ENCODE measurements around the gene ACVRL1. TPM values are rescaled to one million over a fixed set of nuclear protein-coding genes. Genes with fewer than 3 reads are reported as not detected.

The ACVRL1 gene
- total and polyA plus RNA-seq, 9 of the 15 experiments (the other 6 are each of a cell fraction or from before 2014, with no cell fraction given) = 0.07 to 1.4 (median 0.30) TPM

- TF ChIP-seq E2F6 (IDR thresholded peaks at IDR 0.05; ENCODE audit: borderline replicate concordance in 1 of 2, extremely low read depth in 1 of 2, insufficient read depth in 1 of 2, insufficient read length in 1 of 2, low read depth in 1 of 2, low read length in 1 of 2, poor library complexity in 1 of 2, severe bottlenecking in 1 of 2) (peak in 1 of 2 experiments; percentile 28), JUND (IDR thresholded peaks at IDR 0.05; ENCODE audit: borderline replicate concordance, low read depth, low read length) (no peak), JUND (tag; IDR thresholded peaks at IDR 0.05; ENCODE audit: borderline replicate concordance, low read depth, low read length) (no peak), HLTF (IDR thresholded peaks at IDR 0.05) (no peak), NFXL1 (CRISPR knock-in tag; IDR thresholded peaks at IDR 0.05) (no peak), POLR2B (IDR thresholded peaks at IDR 0.05; ENCODE audit: low read depth, partially characterized antibody) (no peak), NFRKB (IDR thresholded peaks at IDR 0.05; ENCODE audit: low read depth) (peak; percentile 74), NFATC3 (IDR thresholded peaks at IDR 0.05) (no peak), ZNF253 (CRISPR knock-in tag; conservative IDR thresholded peaks at IDR 0.05) (0 out of 2 replicates have a peak, but pooled peaks have one; percentile 9), E2F4 (CRISPR knock-in tag; IDR thresholded peaks at IDR 0.05; ENCODE audit: low read depth) (no peak), NR4A1 (CRISPR knock-in tag; IDR thresholded peaks at IDR 0.05) (no peak), NR4A1 (tag; IDR thresholded peaks at IDR 0.05) (peak; percentile 38; the same call in 1 of the 2 replicates), SMAD3 (CRISPR knock-in tag; conservative IDR thresholded peaks at IDR 0.05) (0 out of 2 replicates have a peak, but pooled peaks have one; percentile 11), GABPB1 (CRISPR knock-in tag; IDR thresholded peaks at IDR 0.05) (no peak), SOX6 (IDR thresholded peaks at IDR 0.05) (no peak), SMAD2 (IDR thresholded peaks at IDR 0.05; ENCODE audit: low read depth, low read length) (no peak), ZNF584 (CRISPR knock-in tag; IDR thresholded peaks at IDR 0.05; ENCODE audit: low read depth) (no peak), PTTG1 (tag; IDR thresholded peaks at IDR 0.05; ENCODE audit: low read depth) (peak; percentile 69; the same call in 1 of the 2 replicates), ZBTB9 (CRISPR knock-in tag; IDR thresholded peaks at IDR 0.05) (no peak), GTF2B (IDR thresholded peaks at IDR 0.05; ENCODE audit: extremely low read depth, insufficient read length) (no peak), ZKSCAN3 (CRISPR knock-in tag; IDR thresholded peaks at IDR 0.05) (no peak), FOXM1 (IDR thresholded peaks at IDR 0.05; ENCODE audit: low read depth) (no peak), FOXM1 (CRISPR knock-in tag; IDR thresholded peaks at IDR 0.05; ENCODE audit: low read depth) (0 out of 2 replicates have a peak, but pooled peaks have one; percentile 14), HDGF (IDR thresholded peaks at IDR 0.05) (0 out of 2 replicates have a peak, but pooled peaks have one; percentile 28), SRSF1 (IDR thresholded peaks at IDR 0.05; ENCODE audit: low read depth, low read length) (no peak), FOXK2 (conservative IDR thresholded peaks at IDR 0.05 in 1 of 2, IDR thresholded peaks at IDR 0.05 in 1 of 2; ENCODE audit: low read depth in 2 of 2) (no peak)
These were observed 23.2 kb upstream of the ACVRL1 start (continued) for GRCh38 chr12:51883998-51884675.
